Measurements from ENCODE around the gene ADAP1. TPM values are rescaled to one million over a fixed set of nuclear protein-coding genes. Genes with fewer than 3 reads are reported as not detected.

The ADAP1 gene
- total RNA-seq, 1 experiment from 2014 or later: 6.2 TPM

DNA sequence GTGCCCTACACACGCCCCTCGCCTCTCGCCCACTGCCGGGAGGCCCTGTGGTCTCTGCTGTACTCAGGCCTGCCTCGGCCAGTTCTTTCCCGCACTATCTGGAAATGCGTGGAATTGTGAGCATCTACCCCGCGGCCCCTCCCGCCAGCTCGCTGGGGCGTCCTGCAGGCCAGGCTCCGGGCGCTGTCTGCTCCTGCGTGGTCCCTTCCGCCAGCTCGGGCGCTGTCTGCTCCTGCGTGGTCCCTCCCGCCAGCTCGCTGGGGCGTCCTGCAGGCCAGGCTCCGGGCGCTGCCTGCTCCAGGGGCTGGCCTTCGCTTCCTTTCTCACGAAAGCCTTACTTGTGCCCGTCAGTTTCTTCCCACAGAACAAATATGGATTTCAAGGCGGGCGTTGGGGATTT lies 63.2 kb downstream of the ADAP1 start:
- Histone ChIP-seq H2AK5ac (ENCODE audit: insufficient read length, low read length) (no peak overlapping the region), H2BK12ac (ENCODE audit: insufficient read length, low read depth, low read length) (no peak overlapping the region), H3K14ac (ENCODE audit: insufficient read depth, low read length) (no peak overlapping the region), H4K5ac (ENCODE audit: insufficient read length, low read depth, low read length) (no peak overlapping the region), H3K4ac (ENCODE audit: low read depth, low read length) (no peak overlapping the region), H3K9ac (ENCODE audit: extremely low read depth, insufficient read length, low read length) (no peak overlapping the region), H2BK15ac (ENCODE audit: low read depth, low read length) (no peak overlapping the region), H3K79me2 (ENCODE audit: insufficient read depth, low read length) (no peaks in the 10 kb centered on the region; the same call in 1 of the 2 replicates), H3K23ac (ENCODE audit: insufficient read length, low read depth, low read length) (no peak overlapping the region), H4K20me1 (ENCODE audit: control insufficient read depth, insufficient read depth, insufficient read length) (peaks cover 3% of the 10 kb centered on the region), H3K56ac (ENCODE audit: insufficient read length, low read depth, low read length) (no peak overlapping the region), H3K4me1 (ENCODE audit: insufficient read depth, low read length) (no peaks in the 10 kb centered on the region), H3T11ph (ENCODE audit: low read length) (no peak overlapping the region), H3K4me2 (ENCODE audit: insufficient read depth, insufficient read length, low read length) (no peak overlapping the region), H3K9me3 (ENCODE audit: control insufficient read depth, low read depth, low read length) (no peaks in the 10 kb centered on the region), H2BK20ac (ENCODE audit: low read depth, low read length, poor library complexity, severe bottlenecking) (no peak overlapping the region), H4K91ac (ENCODE audit: insufficient read length, low read depth, low read length) (no peak overlapping the region), H3K18ac (ENCODE audit: insufficient read length, low read depth, low read length) (no peak overlapping the region), H3K79me1 (ENCODE audit: insufficient read depth, low read depth, low read length, poor library complexity, severe bottlenecking) (peaks cover 3% of the 10 kb centered on the region), H3K27me3 (ENCODE audit: insufficient read depth, low read length) (no peaks in the 10 kb centered on the region), H3K23me2 (ENCODE audit: insufficient read length, low read depth, low read length, poor library complexity, severe bottlenecking) (no peaks in the 10 kb centered on the region), H4K8ac (replicated peaks; ENCODE audit: insufficient read length, low read depth, low read length) (no peak overlapping the region), H2AFZ (ENCODE audit: low read length) (no peak overlapping the region), H2BK5ac (ENCODE audit: insufficient read length, low read length) (no peak overlapping the region), H2BK120ac (ENCODE audit: low read depth, low read length, poor library complexity, severe bottlenecking) (no peak overlapping the region), H3K27ac (ENCODE audit: insufficient read length, low read depth, low read length) (no peak overlapping the region)
- no CpG with 5 or more reads among the region's 29 CpGs for whole genome bisulfite sequencing (ENCODE audit: extremely low coverage, insufficient read length, low lambda C conversion rate)
- Mint-ChIP-seq H3K27me3 (ENCODE audit: low read depth) (peaks cover 1% of the 10 kb centered on the region; the same call in 1 of the 2 replicates), H3K27ac (no peak overlapping the region), H3K9me3 (no peaks in the 10 kb centered on the region), H3K4me3 (no peak overlapping the region), H3K36me3 (ENCODE audit: insufficient read depth in 1 of 3, low read depth in 3 of 3) (peaks cover 42 to 82% (median 70%) of the 10 kb centered on the region in 3 experiments), H3K4me1 (peaks cover 0 to 4% of the 10 kb centered on the region in 2 experiments; a peak in 1 of 4 replicates)
- DNase-seq: no peak
- TF ChIP-seq, protein P1, sequence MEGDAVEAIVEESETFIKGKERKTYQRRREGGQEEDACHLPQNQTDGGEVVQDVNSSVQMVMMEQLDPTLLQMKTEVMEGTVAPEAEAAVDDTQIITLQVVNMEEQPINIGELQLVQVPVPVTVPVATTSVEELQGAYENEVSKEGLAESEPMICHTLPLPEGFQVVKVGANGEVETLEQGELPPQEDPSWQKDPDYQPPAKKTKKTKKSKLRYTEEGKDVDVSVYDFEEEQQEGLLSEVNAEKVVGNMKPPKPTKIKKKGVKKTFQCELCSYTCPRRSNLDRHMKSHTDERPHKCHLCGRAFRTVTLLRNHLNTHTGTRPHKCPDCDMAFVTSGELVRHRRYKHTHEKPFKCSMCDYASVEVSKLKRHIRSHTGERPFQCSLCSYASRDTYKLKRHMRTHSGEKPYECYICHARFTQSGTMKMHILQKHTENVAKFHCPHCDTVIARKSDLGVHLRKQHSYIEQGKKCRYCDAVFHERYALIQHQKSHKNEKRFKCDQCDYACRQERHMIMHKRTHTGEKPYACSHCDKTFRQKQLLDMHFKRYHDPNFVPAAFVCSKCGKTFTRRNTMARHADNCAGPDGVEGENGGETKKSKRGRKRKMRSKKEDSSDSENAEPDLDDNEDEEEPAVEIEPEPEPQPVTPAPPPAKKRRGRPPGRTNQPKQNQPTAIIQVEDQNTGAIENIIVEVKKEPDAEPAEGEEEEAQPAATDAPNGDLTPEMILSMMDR (conservative IDR thresholded peaks at IDR 0.05): no peak

Data from H9 (cell line).